Loucy (cell line): ENCODE measurements around the gene CCDC70.

Source experiments
- H2AFZ ChIP-seq: fragments of 200-600 bp; sonication (generic); 2 replicates; pipeline ENCODE4 v1.6.0; 2016; ENCODE audit warnings: antibody characterized with exemption, mild to moderate bottlenecking, low read length, moderate library complexity
- H3F3A ChIP-seq: fragments of 200-600 bp; 2 replicates; pipeline ENCODE4 v1.6.0; 2016; ENCODE audit warnings: antibody characterized with exemption, low read depth, mild to moderate bottlenecking
- H3K27me3 ChIP-seq: fragments of 200-600 bp; sonication (generic); 2 replicates; pipeline ENCODE4 v1.6.1; 2014; ENCODE audit warnings: low read length, mild to moderate bottlenecking; ENCODE audit not compliant: insufficient read depth, poor library complexity, severe bottlenecking
- H3K36me3 ChIP-seq: fragments of 200-600 bp; sonication (generic); 2 replicates; pipeline ENCODE4 v1.6.1; 2016; ENCODE audit warnings: low read length; ENCODE audit not compliant: insufficient read depth
- H3K4me1 ChIP-seq: fragments of 200-600 bp; sonication (generic); 2 replicates; pipeline ENCODE4 v1.5.1; 2014; ENCODE audit warnings: low read length, mild to moderate bottlenecking; ENCODE audit not compliant: insufficient read depth, poor library complexity, severe bottlenecking
- H3K4me2 ChIP-seq: fragments of 200-600 bp; sonication (generic); 2 replicates; pipeline ENCODE4 v1.6.0; 2014; ENCODE audit warnings: antibody characterized with exemption, low read length, low read depth, mild to moderate bottlenecking; ENCODE audit not compliant: poor library complexity, severe bottlenecking
- H3K4me3 ChIP-seq: fragments of 200-600 bp; sonication (generic); 2 replicates; pipeline ENCODE4 v1.5.1; 2014; ENCODE audit warnings: low read length, mild to moderate bottlenecking, mixed read lengths; ENCODE audit not compliant: poor library complexity, severe bottlenecking
- H3K79me2 ChIP-seq: fragments of 200-600 bp; sonication (generic); 2 replicates; pipeline ENCODE4 v1.6.1; 2014; ENCODE audit warnings: low read length; ENCODE audit not compliant: insufficient read depth
- H3K9ac ChIP-seq: fragments of 200-600 bp; sonication (generic); 2 replicates; pipeline ENCODE4 v1.6.0; 2014; ENCODE audit warnings: mild to moderate bottlenecking, low read depth, low read length, moderate library complexity; ENCODE audit not compliant: poor library complexity, severe bottlenecking
- H3K9me2 ChIP-seq: fragments of 200-600 bp; sonication (generic); replicated peaks from 2 replicates; pipeline ENCODE4 v1.6.1; 2016; ENCODE audit warnings: low read depth, low read length, mixed read lengths
- H3K9me3 ChIP-seq: fragments of 200-600 bp; sonication (generic); 2 replicates; pipeline ENCODE4 v1.6.1; 2014; ENCODE audit warnings: mild to moderate bottlenecking, antibody characterized with exemption, low read length, low read depth; ENCODE audit not compliant: insufficient read depth
- H4K20me1 ChIP-seq: fragments of 200-600 bp; sonication (generic); 2 replicates; pipeline ENCODE4 v1.6.0; 2014; ENCODE audit warnings: antibody characterized with exemption, low read length, mild to moderate bottlenecking; ENCODE audit not compliant: insufficient read depth, poor library complexity, severe bottlenecking
- CTCF ChIP-seq: fragments of 200-600 bp; sonication (generic); conservative IDR thresholded peaks from 2 replicates; pipeline ENCODE4 v1.5.1; 2014; ENCODE audit warnings: mild to moderate bottlenecking, antibody characterized with exemption, low read length
- EZH2phosphoT487 ChIP-seq: fragments of 200-600 bp; IDR thresholded peaks from 2 replicates; pipeline ENCODE4 v1.6.1; 2018; ENCODE audit warnings: antibody characterized with exemption, mild to moderate bottlenecking, moderate library complexity, borderline replicate concordance

Gene CCDC70

DNA sequence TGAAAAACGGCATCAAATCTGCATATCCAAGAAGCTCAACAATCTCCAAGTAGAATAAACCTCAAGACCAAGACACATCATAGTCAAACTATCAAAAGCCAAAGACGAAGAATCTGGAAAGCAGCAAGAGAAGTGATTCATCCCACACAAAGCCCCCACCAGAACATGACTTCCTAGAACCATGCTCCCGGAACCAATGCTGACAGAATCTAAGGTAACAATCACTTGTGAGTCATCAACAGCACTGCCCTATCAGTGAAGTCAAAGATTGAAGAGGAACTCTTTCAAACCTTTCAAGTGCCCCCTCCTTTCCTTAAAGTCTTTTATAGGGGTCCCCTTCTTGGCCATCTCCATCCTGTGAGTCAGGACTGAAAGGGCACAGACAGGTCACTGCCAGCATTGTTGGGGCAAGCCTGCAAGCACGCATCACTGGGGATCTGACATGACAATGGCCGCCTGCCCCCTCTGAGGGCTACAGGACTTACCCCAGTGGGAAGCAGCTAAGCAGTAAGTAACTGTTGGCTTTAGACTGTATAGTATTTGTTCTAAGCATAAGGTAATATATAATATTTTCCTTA, at the start of gene CCDC70:
CCDC70 (plus strand) TSS at position 247 of the 578 bp plus-strand sequence. CDS start 3,443 bp downstream, outside the sequence.
- no peak within 1 kb of the TSS for H3K4me3 ChIP-seq
- H3K79me2 ChIP-seq = no peaks in the 10 kb centered on the region
- TF ChIP-seq CTCF (no peak), EZH2phosphoT487 (no peak)
- no peaks in the 10 kb centered on the region for H3F3A ChIP-seq
- H3K4me2 ChIP-seq = no peak within 1 kb of the TSS
- H3K4me1 ChIP-seq = peaks cover 33% of the 10 kb centered on the region
- no peaks in the 10 kb centered on the region for H3K9me2 ChIP-seq
- peak within 1 kb of the TSS; percentile 2 for H3K9ac ChIP-seq
- no peaks in the 10 kb centered on the region for H3K9me3 ChIP-seq
- no peaks in the 10 kb centered on the region for H3K36me3 ChIP-seq
- no peaks in the 10 kb centered on the region for H3K27me3 ChIP-seq
- peak within 1 kb of the TSS; percentile 73 for H2AFZ ChIP-seq
- H4K20me1 ChIP-seq = no peaks in the 10 kb centered on the region

DNA sequence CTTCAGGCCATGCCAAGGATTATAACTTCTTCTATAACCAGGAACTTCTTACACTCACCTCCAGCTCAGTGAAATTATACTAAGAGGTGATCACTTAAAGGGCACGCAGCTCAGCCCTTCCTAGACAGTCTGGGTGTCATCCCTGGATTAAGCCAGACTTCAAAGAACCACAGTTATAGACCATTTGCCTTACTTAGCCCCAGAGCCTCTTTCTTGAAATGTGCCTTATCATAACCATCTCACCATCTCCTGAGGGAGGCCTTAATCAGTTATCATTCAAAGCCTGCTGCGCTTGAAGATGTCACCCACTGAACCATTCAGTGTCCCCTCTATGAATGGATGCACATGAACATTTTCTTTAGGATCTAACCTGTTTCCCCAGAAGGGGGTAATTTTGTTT, 47.7 kb upstream of the CCDC70 start:
- H2AFZ ChIP-seq = no peak overlapping the region
- no peaks in the 10 kb centered on the region for H3K36me3 ChIP-seq
- H3K9ac ChIP-seq = no peak overlapping the region
- no peaks in the 10 kb centered on the region for H3K27me3 ChIP-seq
- no peaks in the 10 kb centered on the region for H3F3A ChIP-seq
- H4K20me1 ChIP-seq = no peaks in the 10 kb centered on the region
- H3K9me2 ChIP-seq = no peaks in the 10 kb centered on the region
- no peak overlapping the region for H3K4me3 ChIP-seq
- H3K4me2 ChIP-seq = no peak overlapping the region
- TF ChIP-seq CTCF = no peak
- H3K9me3 ChIP-seq = no peaks in the 10 kb centered on the region
- H3K4me1 ChIP-seq = peaks cover 21% of the 10 kb centered on the region
- no peaks in the 10 kb centered on the region for H3K79me2 ChIP-seq

DNA sequence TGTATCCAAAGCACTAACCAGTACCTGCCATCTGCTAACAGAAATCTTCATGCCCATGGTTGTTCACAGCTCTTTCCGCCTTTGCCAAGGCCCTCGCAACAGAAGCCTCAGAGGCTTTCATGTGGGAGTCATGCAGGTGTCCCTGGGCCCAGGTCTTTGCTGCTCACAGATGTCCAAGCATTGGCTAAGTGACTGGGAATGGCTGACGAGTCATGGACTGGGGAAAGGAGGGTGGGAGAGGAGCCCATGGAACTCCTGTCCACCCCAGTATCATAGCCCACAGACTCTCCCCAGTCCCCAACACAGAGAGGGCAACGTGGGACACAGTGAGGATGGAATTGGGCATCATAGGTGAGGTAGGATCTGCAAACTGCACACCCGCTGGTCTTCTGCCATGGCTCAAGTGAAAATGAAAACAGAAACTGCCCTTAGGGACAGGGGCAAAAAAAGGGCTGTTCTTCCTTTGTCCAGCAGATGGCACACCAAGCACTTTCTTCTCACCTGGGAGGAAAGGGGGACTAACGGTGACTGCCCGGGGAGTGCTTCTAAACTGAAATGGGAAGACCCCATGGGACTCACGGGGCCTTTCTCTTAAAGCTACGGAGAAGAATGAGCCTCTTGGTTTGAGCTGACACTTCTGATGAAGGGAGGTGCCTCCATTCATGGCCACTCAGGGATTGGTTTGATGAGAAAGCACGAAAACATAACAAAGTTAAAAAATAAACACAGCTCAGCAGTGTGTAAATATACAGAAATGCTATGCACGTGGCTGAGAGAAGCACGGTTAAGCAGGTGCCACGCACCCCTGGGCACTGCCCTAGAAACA, 46.7 kb upstream of the CCDC70 start:
- Histone ChIP-seq H3K9ac (peak overlapping the region; percentile 18), H3K9me2 (no peaks in the 10 kb centered on the region), H3K36me3 (no peaks in the 10 kb centered on the region), H3K4me1 (peaks cover 30% of the 10 kb centered on the region), H3F3A (no peaks in the 10 kb centered on the region), H2AFZ (peak overlapping the region; percentile 69), H3K79me2 (no peaks in the 10 kb centered on the region), H3K27me3 (no peaks in the 10 kb centered on the region), H3K4me3 (peak overlapping the region; percentile 43), H4K20me1 (no peaks in the 10 kb centered on the region), H3K4me2 (peak overlapping the region; percentile 60), H3K9me3 (no peaks in the 10 kb centered on the region)
- TF ChIP-seq EZH2phosphoT487 (no peak), CTCF (peak; percentile 94)
